ENCODE data around the gene FCN2.

FCN2 gene

DNA sequence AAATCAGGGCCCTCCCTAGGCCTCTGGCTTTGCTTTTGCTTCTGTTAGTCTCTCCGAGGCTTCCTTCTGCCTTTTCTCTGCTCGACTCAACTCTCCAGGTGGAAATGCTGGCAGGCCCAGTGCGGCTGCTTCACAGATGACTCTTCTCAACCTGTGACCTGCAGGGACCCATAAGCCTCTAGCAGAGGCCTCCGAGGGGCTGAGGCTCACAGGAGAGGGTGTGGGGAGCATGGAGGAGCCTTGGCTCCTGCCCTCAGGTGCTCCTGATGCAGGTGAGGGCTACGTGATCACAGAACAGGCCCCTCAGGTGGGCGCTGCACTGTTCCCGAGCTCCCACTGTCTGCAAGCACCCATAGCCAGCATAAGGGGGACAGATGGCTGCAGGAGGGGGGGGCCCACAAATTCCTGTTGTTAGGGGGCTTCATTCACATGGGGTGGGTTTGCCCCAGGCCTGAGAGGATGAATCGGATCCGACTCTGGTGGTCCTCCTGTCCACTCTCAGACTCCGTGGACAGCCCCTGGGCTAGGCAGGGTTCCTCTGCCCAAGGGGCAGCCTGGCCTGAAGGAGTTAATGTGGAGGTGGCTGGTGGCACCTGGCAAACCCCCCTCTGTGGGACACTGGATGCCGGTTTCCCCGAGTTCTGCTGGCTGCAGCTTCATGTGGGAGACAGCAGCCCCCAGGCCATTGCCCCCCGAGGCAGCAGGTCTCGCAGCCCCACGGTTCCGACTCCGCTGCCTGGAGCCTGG lies 10.9 kb upstream of the FCN2 start:
- DNase-seq (ENCODE audit: low read depth) = no peak

DNA sequence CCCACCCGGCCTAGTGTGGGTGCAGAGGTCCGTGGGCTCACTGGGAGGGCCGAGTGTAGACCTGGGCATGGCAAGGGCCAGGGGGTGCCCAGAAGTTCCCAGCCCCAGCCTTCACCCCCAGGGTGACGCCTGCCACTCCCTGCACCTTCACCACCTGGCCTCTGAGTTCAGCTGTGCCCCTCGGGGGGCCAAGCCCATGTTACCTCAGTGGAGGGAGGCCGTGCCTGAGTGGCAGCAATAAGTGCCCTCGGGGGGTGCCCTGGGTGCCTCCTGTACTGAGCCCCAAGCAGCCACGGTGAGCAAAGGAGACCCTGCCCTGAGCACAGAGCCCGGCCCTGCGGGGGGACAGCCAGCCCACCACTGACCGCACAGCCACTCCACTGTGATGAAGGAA lies 10.3 kb upstream of the FCN2 start:
- no peak for DNase-seq (ENCODE audit: low read depth)

- no peak for DNase-seq (ENCODE audit: low read depth)
Observed at GRCh38 chr9:134870746-134871662, 9.6 kb upstream of the FCN2 start.

- no peak for DNase-seq (ENCODE audit: low read depth)
Observed at GRCh38 chr9:134871697-134872340, 8.8 kb upstream of the FCN2 start.

GRCh38 chr9:134872482-134873231 lies 8.0 kb upstream of the FCN2 start:
- DNase-seq (ENCODE audit: low read depth) = no peak

DNA sequence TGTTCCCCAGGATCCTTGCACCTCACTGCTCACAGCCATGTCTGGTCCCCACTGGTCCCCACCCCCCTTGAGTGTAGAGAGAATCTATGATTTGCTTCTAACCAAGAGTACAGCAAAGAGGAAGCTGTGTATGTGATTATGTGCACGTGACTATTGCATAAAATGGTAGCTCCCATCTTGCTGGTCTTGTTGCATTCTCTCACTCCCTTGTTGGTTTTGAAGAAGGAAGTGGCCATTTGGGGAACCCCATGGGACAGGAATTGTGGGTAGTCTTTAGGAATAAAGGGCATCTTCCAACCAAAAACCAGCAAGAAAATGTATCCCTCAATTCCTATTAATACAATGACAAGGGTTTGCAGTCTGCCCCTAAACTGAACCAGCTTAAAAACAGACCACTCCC lies 5.2 kb upstream of the FCN2 start:
- no peak for DNase-seq (ENCODE audit: low read depth)

DNA sequence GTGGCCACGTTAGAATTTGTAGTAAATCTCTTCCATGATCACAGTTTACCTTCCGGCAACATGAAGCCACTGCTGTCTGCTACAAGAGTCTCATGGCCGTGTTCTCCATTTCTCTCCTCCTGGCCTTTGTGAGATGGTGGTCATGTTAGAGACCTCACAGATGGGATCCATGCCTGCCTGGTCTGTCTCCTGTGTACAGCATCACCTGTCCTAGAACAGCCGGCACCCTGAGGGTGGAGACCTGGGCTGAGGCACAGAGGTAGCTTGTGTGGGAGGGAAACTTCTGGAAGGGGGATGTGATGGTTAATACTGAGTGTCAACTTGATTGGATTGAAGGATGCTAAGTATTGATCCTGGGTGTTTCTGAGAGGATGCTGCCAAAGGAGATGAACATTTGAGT lies 3.1 kb upstream of the FCN2 start:
- no peak for DNase-seq (ENCODE audit: low read depth)

DNA sequence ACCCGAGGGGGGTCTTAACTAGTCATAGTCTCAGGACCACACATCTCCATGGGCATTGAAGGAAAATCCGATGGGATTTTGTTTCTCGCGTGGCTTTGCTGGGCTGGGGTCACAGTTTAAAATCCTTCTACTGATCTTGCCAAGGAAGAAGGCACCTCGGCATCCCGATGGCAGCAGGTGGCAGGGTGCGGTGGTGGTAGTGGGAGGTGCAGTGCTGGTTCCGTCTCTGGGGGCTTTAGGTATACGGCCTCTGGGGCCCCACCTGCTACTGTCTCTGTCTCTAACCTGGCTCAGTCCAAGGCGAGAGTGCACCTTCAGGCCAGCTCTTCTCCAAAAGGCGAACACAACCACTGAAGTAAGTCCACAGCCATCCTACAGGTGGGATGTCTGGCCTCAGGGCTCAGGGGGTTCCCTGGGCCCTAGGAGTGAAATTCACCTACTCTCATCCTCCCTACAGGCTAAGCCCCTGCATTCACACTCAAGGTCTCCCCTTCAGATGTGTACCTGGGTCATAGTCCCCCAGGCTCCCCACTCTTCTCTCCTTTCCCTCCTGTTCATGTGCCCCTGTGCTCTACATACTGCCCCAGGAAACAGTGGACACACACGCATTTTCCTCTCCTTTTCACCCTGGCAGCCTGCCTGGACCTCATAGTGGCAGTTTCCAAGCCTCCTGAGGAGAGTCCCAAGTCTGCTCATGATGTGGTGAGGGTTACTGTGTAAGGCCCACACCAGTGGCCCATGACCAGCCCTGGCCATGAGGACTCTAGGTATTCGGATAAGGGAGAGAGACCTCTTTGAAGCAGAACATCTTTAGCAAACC lies 736 bp upstream of the FCN2 start:
- DNase-seq (ENCODE audit: low read depth) = no peak

DNA sequence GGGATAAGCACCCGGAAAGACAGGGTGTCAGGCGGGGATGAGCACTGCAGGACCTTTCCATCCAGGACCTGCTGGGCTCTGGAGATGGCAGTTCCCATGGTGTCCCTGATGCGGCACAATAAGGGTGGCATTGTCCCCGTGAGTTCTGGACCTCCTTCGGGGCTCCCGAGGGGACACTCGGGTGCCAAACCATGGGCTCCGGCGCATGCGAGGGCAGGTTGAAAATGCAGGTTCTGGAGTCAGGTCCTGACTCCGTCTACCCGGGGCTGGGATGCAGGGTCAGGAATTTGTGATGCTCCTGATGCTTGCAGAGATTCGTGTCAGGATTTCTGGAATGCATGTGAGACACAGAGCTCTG lies 682 bp downstream of the FCN2 start:
- no peak for DNase-seq (ENCODE audit: low read depth)

GRCh38 chr9:134882204-134882785 lies 1.7 kb downstream of the FCN2 start:
- no peak for DNase-seq (ENCODE audit: low read depth)

DNA sequence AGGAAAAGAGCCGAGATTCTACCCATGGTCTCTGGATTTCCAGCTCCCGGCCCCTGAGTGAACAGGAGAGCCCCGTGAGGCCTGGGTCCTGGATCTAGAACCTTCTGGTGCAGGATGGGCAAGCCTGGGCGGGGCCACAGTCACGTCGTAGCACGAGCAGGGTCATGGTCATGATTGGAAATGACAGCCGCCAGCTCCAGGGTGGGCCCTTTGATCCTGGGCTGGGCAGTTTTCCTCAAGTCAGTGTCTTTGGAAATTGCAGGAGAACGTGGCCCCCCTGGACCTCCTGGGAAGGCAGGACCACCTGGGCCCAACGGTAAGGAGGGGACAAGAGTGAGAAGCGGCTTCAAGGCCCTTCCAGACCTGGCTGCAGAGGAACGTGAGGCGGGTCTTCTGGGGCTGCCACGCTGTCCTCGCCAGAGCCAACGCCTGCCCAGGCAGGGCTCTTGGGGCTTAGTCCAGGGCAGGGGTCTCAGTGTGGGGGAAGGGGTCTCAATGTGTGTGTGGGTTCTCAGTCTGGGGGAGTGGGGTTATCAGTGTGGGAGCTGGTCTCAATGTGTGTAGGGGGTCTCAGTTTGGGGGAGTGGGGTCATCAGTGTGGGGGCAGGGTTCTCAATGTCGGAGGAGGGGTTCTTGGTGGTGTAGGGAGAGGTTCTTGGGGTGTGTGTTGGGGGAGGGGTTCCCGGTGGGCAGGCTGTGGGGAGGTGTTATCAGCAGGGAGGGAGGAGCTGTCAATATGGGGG lies 2.6 kb downstream of the FCN2 start:
- no peak for DNase-seq (ENCODE audit: low read depth)

- DNase-seq (ENCODE audit: low read depth) = no peak
Observed at GRCh38 chr9:134884492-134884891, 3.9 kb downstream of the FCN2 start.

GRCh38 chr9:134885001-134885678 lies 4.5 kb downstream of the FCN2 start:
- no peak for DNase-seq (ENCODE audit: low read depth)

DNA sequence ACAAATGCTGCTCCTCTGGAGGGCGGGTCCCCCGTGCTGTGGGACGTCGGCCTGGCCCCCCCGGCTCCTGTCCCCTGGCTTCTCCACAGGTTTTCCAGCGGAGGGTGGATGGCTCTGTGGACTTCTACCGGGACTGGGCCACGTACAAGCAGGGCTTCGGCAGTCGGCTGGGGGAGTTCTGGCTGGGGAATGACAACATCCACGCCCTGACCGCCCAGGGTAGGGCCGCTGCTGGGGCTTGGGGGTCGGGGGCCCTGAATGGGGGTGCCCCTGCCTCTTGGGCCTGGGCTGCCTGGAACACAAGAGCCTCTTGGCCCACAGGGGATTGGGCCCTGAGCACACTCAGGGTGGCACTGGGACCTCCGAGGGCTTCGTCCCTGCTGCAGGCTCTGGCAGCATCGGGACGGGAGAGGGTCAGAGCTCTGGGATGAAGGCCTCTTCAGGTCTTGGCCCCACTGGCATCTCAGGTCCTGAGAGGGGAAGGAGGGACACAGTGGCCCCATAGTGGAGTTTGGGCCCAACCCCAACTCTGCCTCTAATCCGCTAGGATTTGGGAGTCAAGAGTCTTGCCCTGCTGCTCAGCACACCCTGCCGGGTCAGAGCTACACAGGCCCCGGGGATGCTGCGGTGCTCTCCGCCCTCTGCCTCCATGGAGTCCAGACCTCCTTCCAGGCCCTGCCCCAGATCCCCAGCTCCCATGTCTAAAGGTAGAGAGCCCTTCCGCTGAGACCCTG lies 5.2 kb downstream of the FCN2 start:
- DNase-seq (ENCODE audit: low read depth) = no peak

DNA sequence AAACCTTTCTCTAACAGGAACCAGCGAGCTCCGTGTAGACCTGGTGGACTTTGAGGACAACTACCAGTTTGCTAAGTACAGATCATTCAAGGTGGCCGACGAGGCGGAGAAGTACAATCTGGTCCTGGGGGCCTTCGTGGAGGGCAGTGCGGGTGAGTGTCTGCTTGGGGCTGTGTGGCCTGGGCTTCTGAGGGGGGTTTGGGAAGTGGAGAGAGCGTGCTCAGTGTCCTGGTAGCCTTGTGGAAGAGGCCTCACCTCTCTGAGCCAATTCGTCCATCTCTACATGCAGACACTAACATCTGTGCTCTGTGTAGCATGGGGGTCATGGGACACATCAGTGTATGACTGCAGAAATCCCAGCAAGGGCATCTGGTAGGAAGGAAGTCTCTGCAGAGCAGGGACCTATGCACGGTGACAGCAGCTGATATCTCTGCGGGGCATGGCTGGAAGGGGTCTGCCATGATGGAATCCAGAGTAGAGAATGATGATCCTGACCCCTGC lies 5.9 kb downstream of the FCN2 start:
- no peak for DNase-seq (ENCODE audit: low read depth)

DNA sequence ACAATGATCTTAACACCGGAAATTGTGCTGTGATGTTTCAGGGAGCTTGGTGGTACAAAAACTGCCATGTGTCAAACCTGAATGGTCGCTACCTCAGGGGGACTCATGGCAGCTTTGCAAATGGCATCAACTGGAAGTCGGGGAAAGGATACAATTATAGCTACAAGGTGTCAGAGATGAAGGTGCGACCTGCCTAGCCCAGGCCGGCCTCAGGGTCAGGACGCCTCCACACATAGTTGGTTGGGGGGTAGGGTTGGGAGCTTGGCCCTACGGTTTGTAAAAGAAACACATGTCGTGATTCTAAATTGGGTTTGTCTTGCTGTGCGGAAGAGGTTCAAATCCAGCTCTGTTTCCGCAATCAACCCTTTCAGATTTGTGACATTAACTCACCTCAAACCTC lies 6.6 kb downstream of the FCN2 start:
- no peak for DNase-seq (ENCODE audit: low read depth)

DNA sequence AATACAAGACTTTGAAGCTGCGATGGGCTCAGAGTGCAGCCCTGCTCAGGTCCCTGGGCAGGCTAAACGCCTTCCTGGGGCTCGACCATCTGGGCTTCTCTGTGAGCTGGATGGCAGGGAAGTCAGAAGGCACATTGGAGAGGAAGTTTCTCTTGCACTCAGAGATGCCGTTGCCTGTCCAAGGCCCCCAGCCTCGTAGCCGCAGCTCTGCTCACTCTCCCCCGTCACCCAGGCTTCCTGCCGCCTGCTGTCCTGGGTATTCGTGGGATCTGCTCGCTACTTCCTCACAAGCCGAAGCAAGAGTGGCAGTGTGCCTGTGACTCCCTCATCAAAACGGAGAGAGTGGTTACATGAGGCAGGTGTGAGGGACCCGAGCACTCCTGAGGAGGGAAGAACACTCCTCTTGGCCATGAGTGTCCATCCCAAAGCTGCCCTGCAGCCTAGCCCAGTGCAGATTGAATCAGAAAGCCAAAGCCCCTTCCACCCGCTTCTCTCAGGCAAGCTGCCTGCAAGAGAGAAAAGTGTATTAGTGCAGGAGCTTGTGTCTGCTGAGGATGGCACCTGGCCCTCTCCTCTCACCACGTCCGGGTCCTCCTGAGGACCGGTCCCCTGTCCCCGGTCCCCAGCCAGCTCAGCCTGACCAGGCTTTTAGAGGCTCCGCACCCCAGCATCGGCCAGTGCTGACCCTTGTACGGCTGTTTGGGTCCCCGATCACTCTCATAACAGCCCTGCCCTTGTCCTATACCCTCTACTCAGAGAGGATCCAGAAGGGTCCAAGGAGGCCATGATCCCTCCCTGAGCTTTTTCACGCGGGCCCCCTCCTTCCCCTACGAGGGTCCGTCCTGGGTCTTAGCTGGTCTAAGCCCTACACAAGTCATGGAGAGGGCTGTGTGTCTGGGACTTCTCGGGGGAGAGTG lies 7.3 kb downstream of the FCN2 start:
- no peak for DNase-seq (ENCODE audit: low read depth)
